A673 (cell line): ENCODE measurements around the gene CISD1.

Experiments
- CTCF ChIP-seq: fragments of 300-800, 200-600 bp; sonication (generic); conservative IDR thresholded peaks from 2 replicates; pipeline ENCODE4 v1.5.1; 2017; ENCODE audit warnings: low read depth, mild to moderate bottlenecking, antibody characterized with exemption, low read length, moderate library complexity, mixed read lengths
- EZH2 ChIP-seq: fragments of 200-600 bp; sonication (generic); IDR thresholded peaks from 2 replicates; pipeline ENCODE4 v1.6.1; 2017; ENCODE audit warnings: borderline replicate concordance, low read depth, mild to moderate bottlenecking, mixed read lengths, antibody characterized with exemption, low read length; ENCODE audit not compliant: poor library complexity, severe bottlenecking

GRCh38 chr10:58280477-58280876, 11.5 kb downstream of the CISD1 start:
- no peak for TF ChIP-seq CTCF
- no peak for TF ChIP-seq EZH2
